Measurements from ENCODE around the gene EXOC6B. TPM values are rescaled to one million over a fixed set of nuclear protein-coding genes. Genes with fewer than 3 reads are reported as not detected.

EXOC6B gene
- total and polyA plus RNA-seq, 11 donors = 18.4 to 192 (median 143) TPM

DNA sequence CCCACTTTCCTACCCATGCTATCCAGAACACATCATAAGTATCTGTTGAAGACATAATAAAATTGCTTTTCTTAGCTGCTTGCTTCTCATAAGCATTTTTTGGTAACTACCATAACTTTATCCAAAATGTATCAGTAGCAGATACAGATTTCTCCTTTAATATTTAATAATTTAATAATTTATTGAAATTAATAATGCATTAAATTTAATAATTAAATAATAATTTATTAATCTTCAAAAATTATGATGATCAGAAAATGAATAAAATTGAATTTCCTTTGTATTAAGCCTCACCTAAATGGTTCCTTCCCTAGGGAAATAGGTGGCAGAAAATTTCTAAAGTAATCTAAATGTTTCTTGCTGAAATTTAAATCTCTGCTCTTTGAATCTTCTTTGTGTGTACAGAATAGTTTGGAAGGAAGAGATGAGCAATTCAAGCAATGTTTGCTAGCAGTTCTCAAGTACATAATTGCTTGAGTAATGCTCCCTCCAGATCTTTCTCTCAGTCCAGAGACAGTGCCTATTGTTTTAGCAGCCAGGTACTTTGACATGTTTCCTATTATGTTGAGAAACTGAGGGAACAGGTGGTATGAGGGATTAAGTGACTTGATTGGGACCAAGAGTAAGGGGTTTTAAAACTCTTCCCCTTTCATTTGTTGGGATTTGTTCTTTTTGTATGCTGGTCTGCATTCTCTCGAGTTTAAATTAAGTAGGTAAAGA, 555.1 kb downstream of the EXOC6B start:
- no peak for DNase-seq
- H3K27me3 ChIP-seq = no peaks in the 10 kb centered on the region
- H3K9me3 ChIP-seq = no peaks in the 10 kb centered on the region
- no peak for ATAC-seq
- TF ChIP-seq, protein P1, sequence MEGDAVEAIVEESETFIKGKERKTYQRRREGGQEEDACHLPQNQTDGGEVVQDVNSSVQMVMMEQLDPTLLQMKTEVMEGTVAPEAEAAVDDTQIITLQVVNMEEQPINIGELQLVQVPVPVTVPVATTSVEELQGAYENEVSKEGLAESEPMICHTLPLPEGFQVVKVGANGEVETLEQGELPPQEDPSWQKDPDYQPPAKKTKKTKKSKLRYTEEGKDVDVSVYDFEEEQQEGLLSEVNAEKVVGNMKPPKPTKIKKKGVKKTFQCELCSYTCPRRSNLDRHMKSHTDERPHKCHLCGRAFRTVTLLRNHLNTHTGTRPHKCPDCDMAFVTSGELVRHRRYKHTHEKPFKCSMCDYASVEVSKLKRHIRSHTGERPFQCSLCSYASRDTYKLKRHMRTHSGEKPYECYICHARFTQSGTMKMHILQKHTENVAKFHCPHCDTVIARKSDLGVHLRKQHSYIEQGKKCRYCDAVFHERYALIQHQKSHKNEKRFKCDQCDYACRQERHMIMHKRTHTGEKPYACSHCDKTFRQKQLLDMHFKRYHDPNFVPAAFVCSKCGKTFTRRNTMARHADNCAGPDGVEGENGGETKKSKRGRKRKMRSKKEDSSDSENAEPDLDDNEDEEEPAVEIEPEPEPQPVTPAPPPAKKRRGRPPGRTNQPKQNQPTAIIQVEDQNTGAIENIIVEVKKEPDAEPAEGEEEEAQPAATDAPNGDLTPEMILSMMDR (IDR thresholded peaks at IDR 0.05) = no peak
- no peak for TF ChIP-seq POLR2A (IDR thresholded peaks at IDR 0.05)
- H3K27ac ChIP-seq = no peak overlapping the region
- 84 to 100% (median 90%) methylated on average over 1 of the region's 1 CpG for WGBS, 4 donors
- no peak overlapping the region for H3K4me3 ChIP-seq
- peaks cover 0 to 56% (median 26%) of the 10 kb centered on the region in 12 donors for H3K4me1 ChIP-seq
- intact Hi-C loops (cut with DNase I) = no loop called here
- no peaks in the 10 kb centered on the region for H3K36me3 ChIP-seq

DNA sequence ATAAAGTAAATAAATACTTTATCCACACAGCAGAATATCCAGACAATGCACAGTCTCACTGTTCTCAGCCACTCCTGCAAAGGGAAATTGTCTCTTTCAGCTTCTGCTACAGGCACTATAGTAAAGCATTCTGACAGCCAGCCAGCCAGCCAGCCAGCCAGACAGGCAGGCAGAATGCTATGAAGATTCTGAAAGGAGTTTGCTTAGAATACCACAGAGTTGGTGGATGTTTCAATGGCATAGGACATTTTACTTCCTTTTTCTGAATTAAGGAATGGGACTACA, 562.1 kb downstream of the EXOC6B start:
- no peak overlapping the region for H3K4me3 ChIP-seq
- no peaks in the 10 kb centered on the region for H3K36me3 ChIP-seq
- ATAC-seq = peak in 3 of 4 donors; percentile 58 to 76 (median 72)
- no peaks in the 10 kb centered on the region for H3K27me3 ChIP-seq
- peak overlapping the region in 1 of 12 donors; percentile 13 for H3K27ac ChIP-seq
- no peaks in the 10 kb centered on the region for H3K9me3 ChIP-seq
- TF ChIP-seq POLR2A (IDR thresholded peaks at IDR 0.05) = no peak
- TF ChIP-seq, protein P1 (IDR thresholded peaks at IDR 0.05) = no peak
- intact Hi-C loops (cut with DNase I) = no loop called here
- no peak for DNase-seq
- H3K4me1 ChIP-seq = peaks cover 0 to 19% (median 8%) of the 10 kb centered on the region in 12 donors

DNA sequence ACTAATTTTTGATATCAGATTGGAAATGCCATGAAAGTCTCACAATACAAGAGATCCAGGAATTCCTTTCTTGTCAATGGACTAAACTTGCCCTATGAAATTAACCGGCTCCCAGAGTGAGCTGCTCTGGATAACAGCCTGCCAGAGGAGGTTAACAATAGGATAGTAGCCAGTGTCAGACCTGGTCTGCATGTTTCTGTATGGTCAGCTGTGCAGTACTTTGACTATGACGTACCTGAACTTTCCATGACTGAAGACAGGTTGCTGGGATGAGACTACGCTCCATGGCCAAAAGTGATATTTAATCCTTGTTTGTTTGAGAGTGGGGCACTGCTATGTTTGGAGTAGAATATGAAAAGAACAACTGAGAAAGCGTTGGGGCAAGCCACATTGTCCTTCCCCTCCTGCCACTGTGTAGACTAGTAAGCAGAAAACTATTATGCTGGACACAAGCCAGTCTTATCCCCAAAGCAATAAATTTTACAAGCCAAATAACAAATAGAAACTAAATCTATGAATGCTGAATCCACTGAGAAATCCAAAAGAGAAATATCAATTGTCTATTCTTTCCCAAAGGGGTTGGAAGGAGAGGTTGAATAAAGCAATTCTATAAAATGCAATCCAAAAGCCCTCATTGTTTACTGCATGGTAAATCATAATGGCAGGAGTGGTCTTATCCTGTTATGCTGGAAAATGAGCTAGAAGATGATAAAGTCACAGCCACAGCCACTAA, 562.6 kb downstream of the EXOC6B start:
- no peaks in the 10 kb centered on the region for H3K36me3 ChIP-seq
- H3K4me1 ChIP-seq = peaks cover 0 to 19% (median 8%) of the 10 kb centered on the region in 12 donors
- intact Hi-C loops (cut with DNase I) = no loop called here
- ATAC-seq = peak; percentile 77 to 91 (median 90)
- H3K4me3 ChIP-seq = no peak overlapping the region
- WGBS, 4 donors = 52 to 75% (median 59%) methylated on average over 4 of the region's 4 CpGs
- no peaks in the 10 kb centered on the region for H3K27me3 ChIP-seq
- no peaks in the 10 kb centered on the region for H3K9me3 ChIP-seq
- no peak for TF ChIP-seq POLR2A (IDR thresholded peaks at IDR 0.05)
- TF ChIP-seq, protein P1 (IDR thresholded peaks at IDR 0.05) = no peak
- H3K27ac ChIP-seq = peak overlapping the region in 1 of 12 donors; percentile 13
- DNase-seq = no peak

DNA sequence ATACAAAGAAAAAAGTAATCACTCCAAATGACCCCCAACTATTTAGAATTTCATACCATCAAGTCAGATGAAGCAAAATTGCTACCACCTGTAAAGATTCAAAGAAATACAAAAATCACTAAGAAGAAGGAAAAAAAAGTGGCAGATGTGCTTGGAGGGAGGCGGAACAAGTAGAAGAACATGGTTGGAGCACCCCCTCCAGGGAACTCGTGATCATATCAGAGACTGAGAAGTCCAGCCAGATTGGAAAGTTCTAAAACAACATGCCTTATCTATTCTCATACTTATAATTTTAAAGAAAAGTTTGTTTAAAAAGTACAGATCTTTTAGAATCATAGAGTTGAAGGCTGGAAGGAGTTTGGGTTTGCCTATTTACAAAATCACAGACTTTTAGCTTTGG, 564.8 kb downstream of the EXOC6B start:
- DNase-seq (no peak), ATAC-seq (no peak)
- Histone ChIP-seq H3K27me3 (no peaks in the 10 kb centered on the region), H3K27ac (no peak overlapping the region), H3K4me1 (peaks cover 0 to 19% (median 8%) of the 10 kb centered on the region in 12 donors), H3K9me3 (no peaks in the 10 kb centered on the region), H3K36me3 (no peaks in the 10 kb centered on the region), H3K4me3 (no peak overlapping the region)
- WGBS, 4 donors = 66 to 80% (median 68%) methylated on average over 2 of the region's 2 CpGs
- intact Hi-C loops (cut with DNase I) = no loop called here
- TF ChIP-seq POLR2A (IDR thresholded peaks at IDR 0.05) = no peak
- TF ChIP-seq, protein P1 (IDR thresholded peaks at IDR 0.05) = no peak

All from heart left ventricle (tissue), 16 donors.